Measurements from ENCODE around the gene ULK2. TPM values are rescaled to one million over a fixed set of nuclear protein-coding genes. Genes with fewer than 3 reads are reported as not detected.

The ULK2 gene
- total RNA-seq, 4 donors from 2014 or later, result 9.0 to 28.5 (median 12.9) TPM

- peaks cover 0 to 19% (median 8%) of the 10 kb centered on the region in 4 donors for H3K4me1 ChIP-seq
- no peak overlapping the region for H3K4me3 ChIP-seq
- no peaks in the 10 kb centered on the region for H3K36me3 ChIP-seq
- intact Hi-C loops (cut with DNase I; ENCODE audit: low total_unique reads), result no loop called here
- no peak for DNase-seq
- in situ Hi-C loops (cut with MboI; ENCODE audit: low pct_ligation_motif_present in 1 of 4, low pct_unique_long_range_greater_than_20kb in 1 of 4, low sequenced_read_pairs in 3 of 4), result loop anchor here in 1 of 4 donors (10.0 kb wide), 1 partner anchor 63 kb away; no protein-coding TSS in a partner anchor
- TF ChIP-seq POLR2A (IDR thresholded peaks at IDR 0.05) (no peak), POLR2AphosphoS5 (IDR thresholded peaks at IDR 0.05) (no peak), CTCF (IDR thresholded peaks at IDR 0.05) (no peak), EP300 (IDR thresholded peaks at IDR 0.05; ENCODE audit: low read depth) (no peak)
- no peaks in the 10 kb centered on the region for H3K9me3 ChIP-seq
- 95 to 100% methylated on average over 1 to 14 of the region's 14 CpGs for WGBS, 2 donors (ENCODE audit: low coverage in 1 of 2)
- no peaks in the 10 kb centered on the region for H3K27me3 ChIP-seq
- no peak overlapping the region for H3K27ac ChIP-seq
Observed at GRCh38 chr17:19738073-19738449, 129.7 kb downstream of the ULK2 start.

GRCh38 chr17:19737305-19738072, 130.2 kb downstream of the ULK2 start:
- intact Hi-C loops (cut with DNase I; ENCODE audit: low total_unique reads) (no loop called here), in situ Hi-C loops (cut with MboI; ENCODE audit: low pct_ligation_motif_present in 1 of 4, low pct_unique_long_range_greater_than_20kb in 1 of 4, low sequenced_read_pairs in 3 of 4) (loop anchor here in 1 of 4 donors (10.0 kb wide), 1 partner anchor 63 kb away; no protein-coding TSS in a partner anchor)
- Histone ChIP-seq H3K36me3 (no peaks in the 10 kb centered on the region), H3K27ac (no peak overlapping the region), H3K4me1 (peaks cover 0 to 19% (median 8%) of the 10 kb centered on the region in 4 donors), H3K9me3 (no peaks in the 10 kb centered on the region), H3K4me3 (no peak overlapping the region), H3K27me3 (no peaks in the 10 kb centered on the region)
- 67 to 82% methylated on average over 3 to 15 of the region's 15 CpGs for WGBS, 2 donors (ENCODE audit: low coverage in 1 of 2)
- DNase-seq, result no peak
- TF ChIP-seq EP300 (IDR thresholded peaks at IDR 0.05; ENCODE audit: low read depth), result no peak
- TF ChIP-seq CTCF (IDR thresholded peaks at IDR 0.05), result no peak
- TF ChIP-seq POLR2AphosphoS5 (IDR thresholded peaks at IDR 0.05), result no peak
- no peak for TF ChIP-seq POLR2A (IDR thresholded peaks at IDR 0.05)

- Histone ChIP-seq H3K9me3 (no peaks in the 10 kb centered on the region), H3K4me1 (peaks cover 0 to 19% (median 8%) of the 10 kb centered on the region in 4 donors), H3K4me3 (no peak overlapping the region), H3K27me3 (no peaks in the 10 kb centered on the region), H3K36me3 (no peaks in the 10 kb centered on the region), H3K27ac (no peak overlapping the region)
- 63 to 68% methylated on average over 3 to 11 of the region's 11 CpGs for WGBS, 2 donors (ENCODE audit: low coverage in 1 of 2)
- no peak for DNase-seq
- intact Hi-C loops (cut with DNase I; ENCODE audit: low total_unique reads) (no loop called here), in situ Hi-C loops (cut with MboI; ENCODE audit: low pct_ligation_motif_present in 1 of 4, low pct_unique_long_range_greater_than_20kb in 1 of 4, low sequenced_read_pairs in 3 of 4) (loop anchor here in 1 of 4 donors (10.0 kb wide), 1 partner anchor 61 kb away; no protein-coding TSS in a partner anchor)
- no peak for TF ChIP-seq EP300 (IDR thresholded peaks at IDR 0.05; ENCODE audit: low read depth)
- TF ChIP-seq POLR2AphosphoS5 (IDR thresholded peaks at IDR 0.05), result no peak
- no peak for TF ChIP-seq CTCF (IDR thresholded peaks at IDR 0.05)
- TF ChIP-seq POLR2A (IDR thresholded peaks at IDR 0.05), result no peak
Observed at GRCh38 chr17:19736071-19736470, 131.7 kb downstream of the ULK2 start.

GRCh38 chr17:19733953-19734526, 133.7 kb downstream of the ULK2 start:
- Histone ChIP-seq H3K4me3 (no peak overlapping the region), H3K27me3 (no peaks in the 10 kb centered on the region), H3K4me1 (peaks cover 0 to 20% (median 8%) of the 10 kb centered on the region in 4 donors), H3K9me3 (no peaks in the 10 kb centered on the region), H3K36me3 (no peaks in the 10 kb centered on the region), H3K27ac (peak overlapping the region; percentile 65 to 73 (median 67))
- intact Hi-C loops (cut with DNase I; ENCODE audit: low total_unique reads) (no loop called here), in situ Hi-C loops (cut with MboI; ENCODE audit: low pct_ligation_motif_present in 1 of 4, low pct_unique_long_range_greater_than_20kb in 1 of 4, low sequenced_read_pairs in 3 of 4) (loop anchor here in 1 of 4 donors (10.0 kb wide), 1 partner anchor 59 kb away; no protein-coding TSS in a partner anchor)
- WGBS, 2 donors (ENCODE audit: low coverage in 1 of 2), result 48 to 50% methylated on average over 8 to 11 of the region's 11 CpGs
- TF ChIP-seq POLR2A (IDR thresholded peaks at IDR 0.05), result no peak
- no peak for TF ChIP-seq EP300 (IDR thresholded peaks at IDR 0.05; ENCODE audit: low read depth)
- no peak for TF ChIP-seq POLR2AphosphoS5 (IDR thresholded peaks at IDR 0.05)
- no peak for TF ChIP-seq CTCF (IDR thresholded peaks at IDR 0.05)
- peak; percentile 37 for DNase-seq
